ENCODE measurements around the gene AKT1.
A peak's percentile ranks its signal among the peaks of the same experiment; 100 is the strongest.

The AKT1 gene

DNA sequence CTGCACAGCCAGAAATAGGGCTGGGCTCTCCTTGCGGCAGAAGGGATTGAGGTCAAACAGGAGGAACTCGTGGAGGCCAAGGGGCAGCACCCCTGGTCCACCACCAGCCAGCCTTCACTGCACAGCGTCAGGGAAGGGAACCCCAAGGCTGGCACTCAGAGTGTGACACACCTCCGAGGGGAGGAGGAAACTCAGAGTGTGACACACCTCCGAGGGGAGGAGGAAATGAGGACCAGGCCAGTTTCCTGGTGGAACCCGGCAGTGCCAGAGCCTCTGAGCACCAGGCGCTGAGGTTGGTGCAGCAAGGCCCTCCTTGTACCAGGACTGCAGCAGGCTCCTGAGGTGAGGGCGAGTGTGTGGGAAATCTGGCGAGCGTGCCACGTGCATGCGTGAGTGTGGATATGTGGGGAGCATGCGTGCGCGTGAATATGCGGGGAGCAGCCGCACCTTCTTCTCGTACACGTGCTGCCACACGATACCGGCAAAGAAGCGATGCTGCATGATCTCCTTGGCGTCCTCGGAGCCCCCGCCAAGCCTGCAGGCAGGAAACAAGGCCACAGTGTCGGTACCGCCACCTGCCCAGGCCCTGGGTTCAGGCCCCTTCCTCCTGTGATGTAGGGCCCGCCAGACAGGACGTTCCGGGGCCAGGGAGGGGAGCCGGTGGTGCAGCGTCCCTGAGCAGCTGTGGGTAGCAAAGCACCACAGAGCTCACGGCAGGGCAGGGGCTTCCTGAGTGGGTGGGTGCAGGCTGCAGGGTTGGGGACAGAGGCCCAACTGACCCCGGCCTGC lies 23.4 kb downstream of the AKT1 start:
- DNase-seq: no peak

DNA sequence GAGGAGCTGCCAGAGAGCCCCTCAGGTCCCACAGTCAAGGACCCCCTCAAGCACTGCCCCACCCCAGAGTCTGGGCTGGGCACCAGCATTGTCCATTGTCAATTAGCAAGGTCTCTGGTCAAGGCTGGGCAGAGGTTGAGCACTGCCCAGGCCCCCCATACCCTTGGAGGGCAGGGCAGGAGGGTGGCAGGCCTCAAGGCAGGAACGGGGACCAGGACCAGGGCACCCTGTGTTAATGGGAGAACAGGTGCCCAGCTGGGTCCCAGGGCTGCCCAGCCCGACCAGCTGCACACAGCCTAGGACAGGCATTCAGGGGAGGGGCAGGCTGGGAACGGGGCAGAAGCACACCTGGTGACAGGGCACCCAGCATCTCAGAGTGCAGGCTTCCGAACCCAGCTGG lies 24.2 kb downstream of the AKT1 start:
- DNase-seq: no peak

DNA sequence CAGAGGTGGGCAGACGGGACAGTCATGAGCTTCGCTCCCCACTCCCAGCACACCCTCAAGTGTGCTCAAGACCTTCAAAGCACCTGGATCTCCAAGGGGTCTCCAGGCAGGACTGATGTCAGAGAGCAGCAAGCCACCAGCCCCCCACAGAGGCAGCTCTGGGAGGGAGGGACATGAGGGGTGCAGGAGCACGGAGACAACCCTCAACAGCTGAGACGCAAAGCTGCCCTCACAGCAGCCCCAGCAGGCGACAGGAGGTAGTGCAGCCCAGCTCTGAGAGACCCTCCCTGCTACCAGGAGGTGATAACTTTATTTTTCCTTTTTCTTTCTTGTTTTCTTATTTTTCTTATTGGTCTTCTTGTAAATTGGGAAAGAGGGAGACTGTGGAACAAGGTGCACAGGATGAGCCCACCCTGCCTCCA lies 24.7 kb downstream of the AKT1 start:
- no peak for DNase-seq

DNA sequence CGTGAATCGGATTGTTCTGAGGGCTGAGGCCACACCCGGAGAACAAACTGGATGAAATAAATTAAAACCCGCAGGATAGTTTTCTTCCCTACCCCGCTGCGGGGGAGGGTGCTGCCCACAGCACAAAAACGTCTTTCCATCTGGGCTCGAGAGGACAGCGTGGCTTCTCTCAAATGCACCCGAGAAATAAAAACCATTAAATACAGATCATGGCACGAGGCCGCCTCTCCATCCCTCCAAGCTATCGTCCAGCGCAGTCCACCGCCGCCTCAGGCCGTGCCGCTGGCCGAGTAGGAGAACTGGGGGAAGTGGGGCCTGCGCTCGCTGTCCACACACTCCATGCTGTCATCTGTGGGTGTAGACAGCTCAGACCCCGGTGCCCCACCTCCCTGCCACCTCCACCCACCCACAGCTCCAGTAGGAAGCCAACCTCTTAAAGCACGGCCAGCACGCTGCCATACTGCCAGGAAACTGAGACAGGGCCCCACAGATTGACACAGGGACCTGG lies 25.4 kb downstream of the AKT1 start:
- DNase-seq: no peak

DNA sequence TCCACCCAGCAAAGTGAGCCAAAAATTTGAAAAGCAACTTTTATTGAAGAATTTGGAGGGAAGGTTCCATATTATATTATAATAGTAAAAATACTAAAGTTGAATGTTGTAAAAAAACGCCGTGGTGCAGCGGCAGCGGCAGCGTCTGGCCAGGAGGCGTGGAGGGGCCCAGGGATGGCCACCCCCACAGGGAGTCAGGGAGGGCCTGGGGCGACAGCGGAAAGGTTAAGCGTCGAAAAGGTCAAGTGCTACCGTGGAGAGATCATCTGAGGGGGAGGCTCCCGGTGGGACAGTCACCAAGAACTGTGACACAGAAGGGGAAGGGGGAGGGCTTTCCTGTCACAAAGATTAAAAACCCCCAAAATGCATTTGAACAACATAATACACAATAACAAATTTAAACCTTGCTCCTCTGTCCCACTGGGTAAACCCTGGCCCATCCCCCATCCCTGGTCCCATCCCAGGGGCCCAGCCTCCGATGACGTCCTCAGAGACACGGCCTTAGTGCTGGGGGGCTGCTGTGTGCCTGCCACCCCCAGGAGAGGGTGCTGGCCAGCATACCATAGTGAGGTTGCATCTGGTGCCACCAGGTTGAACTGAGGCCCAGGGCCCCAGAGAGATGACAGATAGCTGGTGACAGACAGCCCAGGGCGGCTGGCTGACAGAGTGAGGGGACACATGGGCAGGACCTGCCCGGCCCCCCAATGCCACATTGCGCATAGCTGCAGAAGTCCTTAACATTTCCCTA lies 26.1 kb downstream of the AKT1 start:
- no peak for DNase-seq

DNA sequence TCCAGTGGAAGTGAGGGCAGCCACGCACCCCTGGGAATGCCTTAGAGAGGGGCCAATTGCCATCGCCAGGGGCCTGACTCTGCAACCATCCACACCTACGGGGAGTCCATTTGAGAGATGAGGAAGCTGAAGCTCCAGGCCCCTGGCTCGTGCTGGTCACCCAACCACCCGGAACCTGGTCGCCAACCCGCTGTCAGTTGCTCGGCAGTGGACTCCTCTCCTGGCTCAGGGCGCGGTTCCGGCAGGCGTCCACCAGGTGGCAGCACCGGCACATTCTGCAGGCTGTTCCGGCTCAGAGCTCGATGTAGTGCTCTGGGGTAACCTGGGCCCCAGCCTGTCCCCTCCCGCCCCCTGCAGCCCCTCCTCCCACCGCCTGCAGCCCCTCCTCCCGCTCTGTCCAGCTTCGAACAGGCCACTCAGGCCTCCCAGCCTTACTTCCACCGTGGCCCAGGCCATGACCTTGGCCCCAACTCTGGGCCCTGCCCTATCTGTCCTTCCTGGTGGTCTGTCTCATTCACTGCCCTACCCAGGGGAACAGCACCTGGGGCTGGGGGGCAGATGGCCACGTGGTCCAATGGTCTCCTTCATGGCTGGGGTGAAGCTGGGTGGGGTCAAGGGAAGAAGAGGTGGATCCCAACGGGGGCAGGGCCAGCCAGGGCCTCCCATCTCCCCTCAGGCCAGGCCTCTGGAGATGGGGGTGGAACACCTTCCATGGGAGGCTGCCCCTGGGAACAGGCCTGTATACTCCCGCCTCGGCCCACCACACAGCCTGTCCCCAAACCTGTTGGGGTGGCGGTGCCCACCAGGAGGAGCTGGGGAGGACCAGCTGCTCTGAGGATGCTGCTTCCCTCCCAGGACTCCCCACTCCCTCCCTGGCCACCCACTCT lies 26.9 kb downstream of the AKT1 start:
- DNase-seq: peak; percentile 74

DNA sequence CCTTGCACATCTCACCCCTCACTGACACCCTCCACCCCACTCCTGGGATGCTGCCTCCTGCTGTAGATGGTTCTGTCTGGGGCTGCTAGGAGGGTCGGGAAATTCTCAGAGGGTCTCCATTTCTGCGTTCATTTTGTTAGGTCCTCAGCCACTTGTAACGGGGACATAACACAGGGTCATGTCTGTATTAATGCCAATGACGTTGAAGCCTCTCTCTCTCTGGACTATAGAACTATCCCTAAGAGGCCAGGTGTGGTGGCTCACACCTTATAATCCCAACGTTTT lies 28.0 kb downstream of the AKT1 start:
- DNase-seq: no peak

DNA sequence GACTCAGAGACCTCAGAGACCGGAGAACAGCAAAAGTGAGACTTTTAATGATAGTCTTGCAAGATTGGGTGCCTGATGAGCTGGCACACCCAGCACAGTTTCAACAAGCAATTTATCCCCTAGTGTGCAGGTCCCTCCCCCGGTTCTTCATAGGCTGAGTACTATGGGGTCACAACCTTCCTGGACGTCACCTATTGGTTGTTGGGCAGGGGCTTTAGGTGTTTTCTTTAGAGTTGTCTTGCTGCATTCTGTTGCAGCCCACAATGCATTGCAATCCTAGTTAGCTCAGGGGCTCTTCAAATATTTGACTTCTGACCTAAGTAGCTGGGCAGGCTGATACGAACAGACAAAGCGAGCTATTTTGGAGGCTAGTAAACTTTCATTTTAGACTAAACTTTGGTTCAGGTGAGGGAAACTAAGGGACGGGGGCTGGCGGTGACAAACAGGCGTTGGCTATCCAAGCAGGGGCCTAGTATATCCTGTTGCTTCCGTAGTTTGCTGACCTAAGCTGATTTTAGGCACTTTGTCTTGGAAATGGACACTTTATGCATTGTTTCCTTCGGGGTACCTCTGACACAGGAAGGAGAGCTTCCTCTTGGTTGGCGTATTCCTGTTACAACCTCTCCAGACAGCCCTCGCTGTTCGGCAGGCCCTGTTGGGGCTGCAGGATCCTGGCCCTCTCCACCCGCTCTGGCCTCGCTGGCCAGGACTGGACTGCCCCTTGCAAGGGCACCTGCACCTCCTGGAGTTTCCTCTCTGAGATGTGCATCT lies 28.5 kb downstream of the AKT1 start:
- no peak for DNase-seq

DNA sequence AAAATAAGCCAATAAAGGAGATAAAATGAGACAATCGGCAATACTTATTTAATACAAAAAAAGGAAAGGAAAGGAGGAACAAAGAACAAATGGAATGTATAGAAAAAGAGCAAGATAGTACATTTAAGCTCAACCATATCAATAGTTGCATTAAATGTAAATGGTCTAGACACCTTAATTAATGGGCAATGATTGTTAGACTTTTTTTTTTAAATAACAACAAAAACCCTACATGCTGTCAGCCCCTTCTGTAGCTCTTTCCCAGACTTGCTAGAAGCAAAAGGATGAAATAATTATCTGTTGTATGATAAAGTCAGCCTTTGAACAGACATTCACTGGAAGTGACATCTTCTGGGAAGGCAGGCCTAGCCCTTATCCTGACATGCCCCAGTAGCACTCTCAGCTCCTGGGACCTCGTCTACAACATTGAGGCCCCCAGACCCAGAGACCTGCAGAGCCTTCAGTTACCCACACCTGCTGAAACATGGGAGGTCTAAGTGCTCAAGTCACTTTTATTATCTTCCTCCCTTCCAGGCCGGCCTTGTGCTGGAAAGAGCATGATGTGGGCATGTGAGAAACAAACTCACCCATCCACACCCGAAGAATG lies 29.2 kb downstream of the AKT1 start:
- no peak for DNase-seq

DNA sequence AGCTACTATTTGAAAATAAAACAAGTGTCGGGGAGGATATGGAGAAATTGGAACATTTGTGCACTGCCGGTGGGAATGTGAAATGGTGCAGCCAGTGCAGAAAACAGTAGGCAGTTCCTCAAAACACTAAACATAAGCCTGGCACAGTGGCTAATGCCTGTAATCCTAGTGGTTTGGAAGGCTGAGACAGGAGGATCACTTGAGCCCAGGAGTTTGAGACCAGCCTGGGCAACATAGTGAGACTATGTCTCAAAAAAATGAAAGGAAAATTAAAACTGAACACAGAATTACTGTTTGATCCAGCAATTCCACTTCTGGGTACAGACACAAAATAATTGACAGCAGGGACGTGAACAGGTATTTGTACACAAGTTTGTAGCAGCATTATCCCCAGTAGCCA lies 30.0 kb downstream of the AKT1 start:
- DNase-seq: no peak

DNA sequence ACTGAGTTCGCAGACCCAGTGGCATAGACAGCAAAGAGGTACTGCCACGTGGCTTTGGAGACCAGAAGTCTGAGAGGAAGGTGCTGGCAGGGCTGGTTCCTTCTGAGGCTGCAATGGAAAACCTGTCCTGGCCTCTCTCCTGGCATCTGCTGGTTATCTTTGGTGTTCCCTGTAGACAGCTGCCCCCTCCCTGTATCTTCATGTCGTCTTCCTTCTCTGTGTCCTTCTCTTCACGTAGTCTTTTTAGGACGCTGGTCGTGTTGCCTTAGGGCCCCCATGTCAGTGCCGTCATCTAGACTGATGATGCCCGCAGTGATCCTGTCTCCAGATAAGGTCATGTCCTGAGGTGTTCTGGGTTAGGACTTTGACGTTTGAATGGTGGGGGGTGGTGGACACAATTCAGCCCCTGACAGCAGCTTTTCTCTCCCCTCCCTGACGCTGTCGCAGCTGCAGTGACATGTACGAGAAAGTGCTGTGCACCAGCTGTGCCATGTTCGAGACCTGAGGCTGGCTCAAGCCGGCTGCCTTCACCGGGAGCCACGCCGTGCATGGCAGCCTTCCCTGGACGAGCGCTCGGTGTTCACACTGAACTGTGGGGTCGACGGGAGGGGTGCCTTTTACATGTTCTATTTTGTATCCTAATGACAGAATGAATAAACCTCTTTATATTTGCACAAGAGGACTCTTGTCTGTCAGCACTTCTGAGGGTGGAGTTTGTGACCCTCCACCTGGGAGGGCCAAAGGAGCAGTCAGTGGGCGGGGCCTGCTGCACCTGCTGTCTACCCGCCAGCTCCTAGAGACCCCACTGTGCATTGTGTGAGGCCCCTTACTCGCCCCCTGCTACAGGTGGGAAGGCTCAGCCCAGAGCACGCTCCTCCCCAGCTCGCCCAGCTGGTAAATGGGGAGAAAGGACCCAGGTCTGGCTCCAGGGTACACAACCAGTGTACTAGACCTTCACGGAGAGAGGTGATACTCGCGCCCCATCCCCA lies 36.3 kb downstream of the AKT1 start:
- DNase-seq: no peak

DNA sequence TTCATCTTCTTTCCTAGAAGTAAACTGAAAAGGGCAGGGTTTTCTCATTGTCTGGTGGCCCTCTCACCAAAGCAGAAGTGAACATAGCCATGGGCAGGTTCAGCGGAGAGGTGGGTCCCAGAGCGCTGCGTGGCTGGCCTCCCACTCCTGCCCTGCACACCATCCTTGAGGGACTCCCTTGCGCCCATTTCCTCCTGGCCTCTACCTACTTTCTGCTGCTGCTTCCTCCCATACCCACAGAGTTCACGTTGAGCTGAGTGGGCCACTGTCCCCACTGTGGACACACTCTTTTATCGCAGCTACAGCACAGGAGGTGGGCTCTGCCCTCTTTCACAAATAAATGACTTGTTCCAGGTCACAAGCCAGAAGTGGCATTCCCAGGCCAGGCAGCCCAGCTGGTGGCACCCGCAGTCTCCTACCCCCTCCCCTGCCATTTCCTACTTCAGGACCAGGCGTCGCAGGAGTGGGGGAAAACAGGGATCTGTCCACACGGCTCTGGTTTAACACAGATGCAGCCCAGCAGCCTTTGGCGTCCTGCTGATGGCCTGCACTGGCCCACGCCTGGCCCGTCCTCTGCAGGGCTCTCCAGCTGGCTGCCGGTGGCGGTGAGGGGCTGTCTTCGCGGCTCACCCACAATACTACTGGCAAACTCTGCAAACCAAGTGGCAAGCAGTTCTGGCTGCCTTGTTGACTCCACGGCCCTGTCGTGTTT lies 37.7 kb downstream of the AKT1 start:
- DNase-seq: no peak

DNA sequence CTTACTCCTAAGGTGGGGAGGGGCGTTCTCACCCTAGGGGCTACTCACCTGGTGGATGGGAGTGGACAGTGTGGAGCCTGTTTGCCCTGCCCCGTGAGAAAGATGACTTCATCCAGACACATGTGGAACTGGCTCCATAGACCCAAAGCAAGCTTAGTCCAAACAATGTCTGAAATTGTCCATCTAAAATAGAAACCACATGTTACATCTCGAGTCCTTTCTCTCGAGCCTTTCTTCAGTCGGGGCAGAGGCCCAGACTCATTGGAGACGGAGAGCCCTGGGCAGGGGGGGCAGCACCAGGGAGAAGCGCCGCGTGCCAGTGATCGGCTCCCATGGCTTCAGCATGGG lies 38.3 kb downstream of the AKT1 start:
- DNase-seq: no peak

DNA sequence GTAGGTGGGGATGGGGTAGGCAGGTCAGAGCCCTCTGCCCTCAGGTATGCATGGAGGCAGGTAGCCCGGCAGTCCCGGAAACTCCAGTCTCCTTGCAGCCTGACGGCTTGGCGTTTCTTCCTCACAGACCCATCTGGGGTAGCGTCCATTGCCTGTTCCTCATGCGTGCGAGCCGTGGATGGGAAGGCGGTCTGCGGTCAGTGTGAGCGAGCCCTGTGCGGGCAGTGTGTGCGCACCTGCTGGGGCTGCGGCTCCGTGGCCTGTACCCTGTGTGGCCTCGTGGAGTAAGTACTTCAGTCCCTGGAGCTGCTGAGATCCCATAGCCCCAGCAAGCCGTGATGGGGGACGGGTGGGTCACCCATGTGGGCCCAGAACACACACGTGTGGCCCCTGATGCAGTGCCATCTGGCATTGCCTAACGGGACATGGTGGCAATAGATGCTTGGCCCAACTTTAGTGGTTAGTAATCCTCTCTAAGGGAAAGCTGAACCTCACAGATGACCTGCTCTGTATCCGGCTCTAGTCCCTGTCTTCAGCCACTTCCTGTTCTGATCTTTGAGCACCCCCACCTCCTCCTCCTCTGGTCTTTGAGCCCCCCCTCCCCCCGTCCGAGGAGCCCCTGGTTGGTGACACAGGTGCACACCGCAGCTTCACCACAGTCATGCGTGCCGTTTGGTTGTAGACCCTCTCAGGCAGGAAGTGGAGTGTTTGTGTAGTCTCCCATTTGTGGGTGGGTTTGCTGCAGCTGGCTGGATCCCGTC lies 38.9 kb downstream of the AKT1 start:
- DNase-seq: no peak

DNA sequence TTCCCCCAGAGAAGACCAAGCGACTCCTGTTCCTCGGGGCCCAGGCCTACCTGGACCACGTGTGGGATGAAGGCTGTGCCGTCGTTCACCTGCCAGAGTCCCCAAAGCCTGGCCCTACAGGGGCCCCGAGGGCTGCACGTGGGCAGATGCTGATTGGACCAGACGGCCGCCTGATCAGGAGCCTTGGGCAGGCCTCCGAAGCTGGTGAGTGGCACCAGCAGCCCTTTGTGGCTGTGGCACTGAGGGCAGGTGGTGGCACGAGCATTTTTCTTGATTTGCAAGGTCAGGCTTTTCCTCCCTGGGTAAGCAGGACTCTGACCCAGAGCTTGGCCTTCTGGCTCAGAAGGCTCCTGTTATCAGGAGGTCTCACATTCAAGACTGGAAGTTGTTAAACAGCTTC lies 39.9 kb downstream of the AKT1 start:
- no peak for DNase-seq

DNA sequence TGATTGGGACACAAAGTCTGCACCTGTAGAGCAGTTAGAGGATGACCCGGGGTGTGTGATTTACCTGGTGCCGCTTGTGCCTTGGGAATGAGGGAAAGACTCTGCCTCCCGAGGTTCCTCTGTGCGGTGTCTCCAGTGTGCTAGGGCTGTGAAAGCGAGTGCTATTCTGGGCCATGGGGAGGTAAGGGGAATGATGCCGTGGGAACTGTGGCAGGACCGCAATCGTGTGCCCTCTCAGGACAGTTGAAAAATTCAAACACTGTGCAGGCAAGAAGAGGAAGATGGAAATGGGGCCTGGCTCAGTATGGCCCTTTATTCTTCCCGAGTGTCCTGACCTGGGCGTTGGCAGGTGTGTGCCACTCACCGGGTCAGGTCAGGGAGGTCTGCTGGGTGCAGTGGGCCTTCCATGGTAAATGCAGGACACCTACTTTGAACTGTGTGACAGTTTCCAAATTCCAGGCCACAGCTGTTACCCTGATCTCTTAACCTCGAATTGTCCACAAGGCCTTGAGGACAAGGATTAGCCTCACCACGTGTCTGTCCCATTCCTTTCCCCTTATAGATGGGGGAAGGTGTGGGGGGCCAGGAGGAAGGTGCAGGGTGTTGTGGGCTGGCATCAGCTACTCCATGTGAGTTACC lies 41.2 kb downstream of the AKT1 start:
- DNase-seq: no peak

DNA sequence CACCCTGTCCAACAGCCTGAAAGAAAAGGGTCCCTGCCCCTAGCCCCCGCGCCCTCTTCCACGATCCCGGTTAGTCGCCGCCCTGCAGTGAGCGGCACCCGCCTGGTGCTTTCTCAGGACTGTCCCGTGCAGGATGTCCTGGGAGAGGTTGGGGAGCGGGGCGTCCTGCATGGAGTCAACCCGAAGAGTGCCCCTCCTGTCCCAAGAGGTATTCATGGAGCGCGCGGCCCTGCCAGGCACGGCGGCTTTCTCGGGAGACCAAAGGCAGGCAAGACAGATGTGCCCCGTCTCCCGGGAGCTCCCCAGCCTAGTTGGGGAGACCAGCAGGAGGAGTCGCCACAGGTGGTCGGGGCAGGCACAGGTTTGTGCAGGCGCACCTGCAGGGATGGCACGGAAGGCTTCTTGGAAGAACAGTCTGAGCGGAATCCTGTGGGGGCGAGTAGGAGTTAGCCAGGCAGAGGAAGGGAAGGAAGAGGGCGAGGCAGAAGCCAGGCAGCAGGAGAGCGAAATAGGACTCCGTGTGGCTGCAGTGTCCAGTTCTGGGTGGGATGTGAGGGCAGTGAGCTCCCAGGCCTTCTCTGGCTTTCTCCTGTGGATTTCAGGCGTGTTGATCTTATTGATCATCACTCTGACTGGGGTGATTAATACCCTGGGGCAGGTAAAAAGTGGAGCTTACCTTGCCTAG lies 41.9 kb downstream of the AKT1 start:
- DNase-seq: no peak
